CD14-positive monocyte (primary cell): ENCODE data around the gene CRYBG3. TPM values are rescaled to one million over a fixed set of nuclear protein-coding genes. Genes with fewer than 3 reads are reported as not detected.

Source experiments
- DNase-seq, 3 donors: peaks; one replicate each; pipeline ENCODE4 v3.0.0-alpha.2; 2011 to 2022
- H2AFZ ChIP-seq: 2 replicates; pipeline ENCODE4 v1.6.0; 2012; ENCODE audit warnings: mild to moderate bottlenecking, low read depth, low read length, inconsistent platforms; ENCODE audit not compliant: insufficient read depth, poor library complexity, severe bottlenecking
- H3K27ac ChIP-seq, 2 donors: 1 replicate in 1 of 2; 2 replicates in 1 of 2; pipeline ENCODE4 v1.5.1; 2012 to 2013; ENCODE audit warnings: low read length in 2 of 2, control low read depth in 1 of 2, inconsistent platforms in 1 of 2, low read depth in 1 of 2, mild to moderate bottlenecking in 1 of 2
- H3K27me3 ChIP-seq, 2 donors: one replicate each; pipeline versions ENCODE4 v1.6.0 to v1.6.1; 2011 to 2013; ENCODE audit warnings: low read length in 2 of 2; ENCODE audit not compliant: control insufficient read depth in 2 of 2, insufficient read depth in 2 of 2
- H3K36me3 ChIP-seq, 2 donors: replicated peaks in 1 of 2; 1 replicate in 1 of 2; 2 replicates in 1 of 2; pipeline versions ENCODE4 v1.5.1 to v1.6.1; 2012 to 2013; ENCODE audit warnings: low read length in 2 of 2, control low read depth in 1 of 2, inconsistent platforms in 1 of 2, mild to moderate bottlenecking in 1 of 2; ENCODE audit not compliant: insufficient read depth in 2 of 2, control insufficient read depth in 1 of 2
- H3K4me1 ChIP-seq, 2 donors: 1 replicate in 1 of 2; 2 replicates in 1 of 2; pipeline versions ENCODE4 v1.5.1 to v1.6.1; 2012 to 2013; ENCODE audit warnings: low read length in 2 of 2, control low read depth in 1 of 2, inconsistent platforms in 1 of 2, mild to moderate bottlenecking in 1 of 2, moderate library complexity in 1 of 2; ENCODE audit not compliant: insufficient read depth in 2 of 2, control insufficient read depth in 1 of 2
- H3K4me2 ChIP-seq: replicated peaks from 2 replicates; pipeline ENCODE3; 2012; ENCODE audit warnings: low read length, moderate library complexity, mild to moderate bottlenecking; ENCODE audit not compliant: poor library complexity, severe bottlenecking; ENCODE audit errors: extremely low read depth
- H3K4me3 ChIP-seq, 3 experiments: fragments of 200-600 bp in 1 of 3; sonication (generic) in 1 of 3; replicated peaks in 1 of 3; 1 replicate in 2 of 3; 2 replicates in 1 of 3; pipeline ENCODE4 v1.5.1; 2011 to 2013; ENCODE audit warnings: low read length in 3 of 3, mild to moderate bottlenecking in 3 of 3, control low read depth in 2 of 3, low read depth in 2 of 3, inconsistent platforms in 1 of 3, moderate library complexity in 1 of 3
- H3K79me2 ChIP-seq: 2 replicates; pipeline ENCODE4 v1.6.0; 2012; ENCODE audit warnings: mild to moderate bottlenecking, control low read depth, inconsistent platforms, low read length, moderate library complexity; ENCODE audit not compliant: insufficient read depth
- H3K9ac ChIP-seq: 2 replicates; pipeline ENCODE4 v1.6.0; 2017; ENCODE audit warnings: low read length, mild to moderate bottlenecking; ENCODE audit not compliant: insufficient read depth, poor library complexity, severe bottlenecking
- H3K9me3 ChIP-seq, 2 donors: replicated peaks in 1 of 2; 1 replicate in 1 of 2; 2 replicates in 1 of 2; pipeline versions ENCODE4 v1.5.1 to v1.6.1; 2012 to 2013; ENCODE audit warnings: low read length in 2 of 2, control low read depth in 1 of 2; ENCODE audit not compliant: control insufficient read depth in 1 of 2, insufficient read depth in 1 of 2
- H4K20me1 ChIP-seq: 2 replicates; pipeline ENCODE4 v1.6.0; 2012; ENCODE audit warnings: mild to moderate bottlenecking, low read length, control low read depth, moderate library complexity; ENCODE audit not compliant: insufficient read depth
- H3K27ac Mint-ChIP-seq, 7 donors: one replicate each; pipeline ENCODE4 v1.8.0; 2020; ENCODE audit warnings: mild to moderate bottlenecking in 7 of 7, mixed read lengths in 7 of 7, moderate library complexity in 6 of 7, inconsistent platforms in 2 of 7
- H3K27me3 Mint-ChIP-seq, 3 donors: one replicate each; pipeline ENCODE4 v1.8.0; 2021 to 2022; ENCODE audit warnings: low read depth in 3 of 3, mild to moderate bottlenecking in 3 of 3, mixed read lengths in 3 of 3, moderate library complexity in 3 of 3, inconsistent platforms in 1 of 3
- H3K36me3 Mint-ChIP-seq, 2 donors: one replicate each; pipeline ENCODE4 v1.8.0; 2020; ENCODE audit warnings: mixed read lengths in 2 of 2, inconsistent platforms in 1 of 2, mild to moderate bottlenecking in 1 of 2
- H3K4me1 Mint-ChIP-seq: one replicate; pipeline ENCODE4 v1.8.0; 2020; ENCODE audit warnings: mild to moderate bottlenecking, mixed read lengths
- H3K4me3 Mint-ChIP-seq, 2 donors: one replicate each; pipeline ENCODE4 v1.8.0; 2020; ENCODE audit warnings: mild to moderate bottlenecking in 2 of 2, mixed read lengths in 2 of 2, moderate library complexity in 1 of 2
- H3K9me3 Mint-ChIP-seq, 7 donors: one replicate each; pipeline ENCODE4 v1.8.0; 2020 to 2022; ENCODE audit warnings: mixed read lengths in 7 of 7, mild to moderate bottlenecking in 6 of 7, moderate library complexity in 6 of 7, inconsistent platforms in 2 of 7
- WGBS: methylation state at CpG from one replicate; pipeline ENCODE4 v1.1.5; 2013; ENCODE audit warnings: missing lambda C conversion rate; ENCODE audit not compliant: insufficient coverage; 5-methylcytosine and 5-hydroxymethylcytosine counted together
- intact Hi-C, 2 donors: fragments of 100-400 bp; cut with micrococcal nuclease; formaldehyde crosslinking; loops; one replicate each; pipeline versions ENCODE4 v1.15.0 to v1.15.1; 2023
- polyA minus RNA-seq: library from RNA; depleted of rRNA, polyadenylated mRNA; stranded (reverse); fragments of >200 nt; gene quantifications from 2 replicates; pipeline ENCODE4 v1.2.3, GENCODE V29; 2012
- polyA plus RNA-seq, 3 donors: library from polyadenylated mRNA; depleted of rRNA in 1 of 3; unstranded in 2 of 3; stranded (reverse) in 1 of 3; fragments of 300-500 nt in 2 of 3; fragments of >200 nt in 1 of 3; fragmentation: Illumina TruSeq in 2 of 3; gene quantifications; 1 replicate in 2 of 3; 2 replicates in 1 of 3; pipeline ENCODE4 v1.2.3, GENCODE V29; 2012 to 2021
- total RNA-seq, 12 experiments: library from RNA in 1 of 12; stranded (reverse) in 1 of 12; fragments of 120-200 nt in 1 of 12; gene quantifications; one replicate each; pipeline ENCODE4 v1.2.4 and lab custom pipeline; 2013 to 2026; ENCODE audit warnings: mixed read lengths in 6 of 12, inconsistent platforms in 1 of 12
- TF ChIP-seq, protein P1 (sequence below): fragments of 200-600 bp; IDR thresholded peaks from one replicate; pipeline ENCODE4 v1.8.0; 2022; ENCODE audit warnings: antibody characterized with exemption, mild to moderate bottlenecking

CRYBG3 gene
- 21.0 TPM for total RNA-seq (2013)
- polyA plus RNA-seq (1 to 10 TPM; 2.3 to 6.8 (median 5.3) TPM), polyA minus RNA-seq (6.9 and 9.0 TPM in 2 replicates), total RNA-seq (lab: John Stamatoyannopoulos, UW) (17.8 to 134 (median 88.1) reads per million in 11 experiments)

DNA sequence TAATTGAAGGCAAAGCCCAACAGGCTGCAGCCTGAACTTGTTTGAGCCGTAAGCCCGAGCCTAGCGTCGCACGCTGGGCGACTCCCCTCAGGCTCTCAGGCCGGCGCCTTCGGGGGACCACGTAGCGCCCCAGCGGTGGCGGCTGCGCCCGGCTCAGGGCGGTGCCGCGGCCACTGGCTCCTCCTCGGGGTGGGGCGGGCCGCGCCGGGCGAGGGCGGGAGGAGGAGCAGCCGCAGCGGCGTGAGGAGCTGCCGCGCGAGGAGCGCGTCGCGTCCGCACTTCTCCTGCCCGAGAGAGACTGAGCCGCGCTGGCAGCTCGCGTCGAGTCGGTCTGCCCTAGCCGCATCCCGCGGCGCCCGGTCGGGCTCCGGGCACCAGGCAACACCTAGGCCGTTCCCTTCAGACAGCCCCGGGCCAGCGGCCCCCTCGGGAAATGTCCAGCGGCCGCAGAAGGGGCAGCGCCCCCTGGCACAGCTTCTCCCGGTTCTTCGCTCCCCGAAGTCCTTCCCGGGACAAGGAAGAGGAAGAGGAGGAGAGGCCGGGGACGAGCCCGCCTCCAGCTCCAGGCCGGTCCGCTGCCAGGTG lies at the start of gene CRYBG3:
Gene CRYBG3 (plus strand): TSS at position 238 of the 585 bp plus-strand sequence. CDS start 196 bp downstream, at position 434.
- TF ChIP-seq, protein P1, sequence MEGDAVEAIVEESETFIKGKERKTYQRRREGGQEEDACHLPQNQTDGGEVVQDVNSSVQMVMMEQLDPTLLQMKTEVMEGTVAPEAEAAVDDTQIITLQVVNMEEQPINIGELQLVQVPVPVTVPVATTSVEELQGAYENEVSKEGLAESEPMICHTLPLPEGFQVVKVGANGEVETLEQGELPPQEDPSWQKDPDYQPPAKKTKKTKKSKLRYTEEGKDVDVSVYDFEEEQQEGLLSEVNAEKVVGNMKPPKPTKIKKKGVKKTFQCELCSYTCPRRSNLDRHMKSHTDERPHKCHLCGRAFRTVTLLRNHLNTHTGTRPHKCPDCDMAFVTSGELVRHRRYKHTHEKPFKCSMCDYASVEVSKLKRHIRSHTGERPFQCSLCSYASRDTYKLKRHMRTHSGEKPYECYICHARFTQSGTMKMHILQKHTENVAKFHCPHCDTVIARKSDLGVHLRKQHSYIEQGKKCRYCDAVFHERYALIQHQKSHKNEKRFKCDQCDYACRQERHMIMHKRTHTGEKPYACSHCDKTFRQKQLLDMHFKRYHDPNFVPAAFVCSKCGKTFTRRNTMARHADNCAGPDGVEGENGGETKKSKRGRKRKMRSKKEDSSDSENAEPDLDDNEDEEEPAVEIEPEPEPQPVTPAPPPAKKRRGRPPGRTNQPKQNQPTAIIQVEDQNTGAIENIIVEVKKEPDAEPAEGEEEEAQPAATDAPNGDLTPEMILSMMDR, result no peak
- H3K4me2 ChIP-seq, result peak within 1 kb of the TSS; percentile 88
- H2AFZ ChIP-seq, result peak within 1 kb of the TSS; percentile 92
- peaks cover 0 to 3% (median 0%) of the 10 kb centered on the region in 7 donors for H3K9me3 Mint-ChIP-seq
- H3K79me2 ChIP-seq, result peaks cover 38% of the 10 kb centered on the region
- H3K27ac Mint-ChIP-seq, result peak within 1 kb of the TSS; percentile 77 to 96 (median 91)
- peak within 1 kb of the TSS; percentile 84 for H3K9ac ChIP-seq
- peak within 1 kb of the TSS; percentile 74 to 85 for H3K27ac ChIP-seq
- peaks cover 36% of the 10 kb centered on the region for H3K4me1 Mint-ChIP-seq
- peaks cover 40% of the 10 kb centered on the region for H4K20me1 ChIP-seq
- peak; percentile 64 to 77 (median 67) for DNase-seq
- H3K27me3 ChIP-seq, result peaks cover 4 to 25% of the 10 kb centered on the region in 2 donors
- H3K36me3 Mint-ChIP-seq, result peaks cover 7 to 8% of the 10 kb centered on the region in 2 donors
- H3K27me3 Mint-ChIP-seq, result peaks cover 11 to 22% (median 20%) of the 10 kb centered on the region in 3 donors
- intact Hi-C loops, result no loop called here
- H3K4me3 Mint-ChIP-seq, result peak within 1 kb of the TSS; percentile 100
- under 1% methylated on average over 62 of the region's 66 CpGs for WGBS
- no peaks in the 10 kb centered on the region for H3K36me3 ChIP-seq
- peak within 1 kb of the TSS; percentile 58 to 90 (median 79) for H3K4me3 ChIP-seq
- no peaks in the 10 kb centered on the region for H3K9me3 ChIP-seq
- peaks cover 21 to 30% of the 10 kb centered on the region in 2 donors for H3K4me1 ChIP-seq

DNA sequence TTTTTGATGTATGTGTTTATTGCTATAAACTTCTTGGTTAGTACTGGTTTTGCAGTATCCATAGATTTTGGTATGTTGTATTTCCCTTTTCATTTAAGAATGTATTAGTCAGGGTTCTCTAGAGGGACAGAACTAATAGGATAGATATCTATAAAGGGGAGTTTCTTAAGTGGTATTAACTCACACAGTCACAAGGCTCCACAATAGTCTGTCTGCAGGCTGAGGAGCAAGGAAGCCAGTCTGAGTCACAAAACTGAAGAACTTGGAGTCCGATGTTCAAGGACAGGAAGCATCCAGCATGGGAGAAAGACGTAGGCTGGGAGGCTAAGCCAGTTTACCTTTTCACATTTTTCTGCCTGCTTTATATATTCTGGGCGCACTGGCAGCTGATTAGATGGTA lies 48.9 kb upstream of the CRYBG3 start:
- H3K4me2 ChIP-seq, result no peak overlapping the region
- H3K27ac ChIP-seq, result no peak overlapping the region
- no peaks in the 10 kb centered on the region for H3K9me3 ChIP-seq
- H3K27me3 ChIP-seq, result no peaks in the 10 kb centered on the region
- Mint-ChIP-seq H3K4me3 (no peak overlapping the region), H3K36me3 (peaks cover 3% of the 10 kb centered on the region in 2 donors), H3K4me1 (no peaks in the 10 kb centered on the region), H3K27ac (no peak overlapping the region), H3K9me3 (peaks cover 0 to 7% (median 0%) of the 10 kb centered on the region in 7 donors), H3K27me3 (peaks cover 0 to 2% (median 0%) of the 10 kb centered on the region in 3 donors)
- H3K4me3 ChIP-seq, result no peak overlapping the region
- TF ChIP-seq, protein P1, result no peak
- H4K20me1 ChIP-seq, result no peaks in the 10 kb centered on the region
- 100% methylated on average over 3 of the region's 3 CpGs for WGBS
- H3K4me1 ChIP-seq, result no peaks in the 10 kb centered on the region
- no peaks in the 10 kb centered on the region for H3K79me2 ChIP-seq
- H2AFZ ChIP-seq, result no peak overlapping the region
- no peaks in the 10 kb centered on the region for H3K36me3 ChIP-seq
- intact Hi-C loops, result no loop called here
- no peak overlapping the region for H3K9ac ChIP-seq
- DNase-seq, result no peak
